Brain microvascular endothelial cell (primary cell): ENCODE data around the gene CISD3.

ENCODE experiments used
- DNase-seq: peaks from one replicate; pipeline ENCODE4 v3.0.0-alpha.2; 2020
- H3K27ac ChIP-seq: fragments of 250-450 bp; sonication (Bioruptor Pico); 2 replicates; pipeline ENCODE4 v1.5.1; 2020; ENCODE audit warnings: mild to moderate bottlenecking, moderate library complexity
- H3K27me3 ChIP-seq: fragments of 250-450 bp; sonication (Bioruptor Pico); replicated peaks from 2 replicates; pipeline ENCODE4 v1.5.1; 2020; ENCODE audit warnings: mild to moderate bottlenecking
- H3K36me3 ChIP-seq: fragments of 250-450 bp; sonication (Bioruptor Pico); replicated peaks from 2 replicates; pipeline ENCODE4 v1.5.1; 2020; ENCODE audit warnings: mild to moderate bottlenecking
- H3K4me3 ChIP-seq: 2 replicates; pipeline ENCODE4 v1.5.1; 2011; ENCODE audit warnings: low read depth, mild to moderate bottlenecking, control low read depth, low read length, moderate library complexity
- in situ Hi-C: cut with HindIII; loops from 2 replicates; pipeline ENCODE4 v1.10.0; 2017; ENCODE audit warnings: low sequenced_read_pairs, low pct_ligation_motif_present
- TF ChIP-seq, protein P1 (sequence below): IDR thresholded peaks from 2 replicates; pipeline ENCODE4 v1.5.1; 2011; ENCODE audit warnings: low read depth, mild to moderate bottlenecking, moderate library complexity, low read length, control low read depth, inconsistent platforms; ENCODE audit errors: missing control alignments

Gene CISD3

DNA sequence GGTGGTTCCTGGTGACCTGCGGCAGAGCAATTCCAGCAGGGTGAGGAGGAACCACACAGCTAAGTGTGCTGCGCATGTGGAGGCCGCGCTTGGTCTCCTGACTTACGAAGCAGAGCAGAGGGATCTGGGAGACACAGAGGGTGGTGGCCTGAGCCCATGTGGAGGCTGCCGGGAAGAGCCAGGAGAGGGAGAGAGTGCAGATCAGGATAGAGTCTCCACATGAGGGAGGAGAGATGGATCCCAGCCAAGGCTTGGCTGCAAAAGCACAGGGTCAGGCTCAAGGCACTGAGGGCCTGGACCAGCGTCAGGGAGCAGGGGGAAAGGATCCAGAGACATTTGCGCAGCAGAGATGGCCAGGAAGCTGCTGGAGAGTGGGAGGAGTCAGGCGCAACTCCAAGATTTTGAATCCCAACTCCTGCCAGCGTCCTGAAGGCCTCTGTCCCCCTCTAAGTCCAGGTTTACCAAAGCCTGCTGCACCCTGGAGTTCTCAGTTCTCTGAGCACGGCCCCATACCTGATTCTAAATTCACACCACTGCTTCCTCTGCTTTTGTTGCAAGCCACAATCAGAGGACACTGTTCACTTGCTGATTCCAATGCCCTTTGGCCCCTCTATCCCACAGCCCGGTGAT lies 36.3 kb upstream of the CISD3 start:
- DNase-seq = no peak
- in situ Hi-C loops = no loop called here
- H3K4me3 ChIP-seq = no peak overlapping the region
- TF ChIP-seq, protein P1, sequence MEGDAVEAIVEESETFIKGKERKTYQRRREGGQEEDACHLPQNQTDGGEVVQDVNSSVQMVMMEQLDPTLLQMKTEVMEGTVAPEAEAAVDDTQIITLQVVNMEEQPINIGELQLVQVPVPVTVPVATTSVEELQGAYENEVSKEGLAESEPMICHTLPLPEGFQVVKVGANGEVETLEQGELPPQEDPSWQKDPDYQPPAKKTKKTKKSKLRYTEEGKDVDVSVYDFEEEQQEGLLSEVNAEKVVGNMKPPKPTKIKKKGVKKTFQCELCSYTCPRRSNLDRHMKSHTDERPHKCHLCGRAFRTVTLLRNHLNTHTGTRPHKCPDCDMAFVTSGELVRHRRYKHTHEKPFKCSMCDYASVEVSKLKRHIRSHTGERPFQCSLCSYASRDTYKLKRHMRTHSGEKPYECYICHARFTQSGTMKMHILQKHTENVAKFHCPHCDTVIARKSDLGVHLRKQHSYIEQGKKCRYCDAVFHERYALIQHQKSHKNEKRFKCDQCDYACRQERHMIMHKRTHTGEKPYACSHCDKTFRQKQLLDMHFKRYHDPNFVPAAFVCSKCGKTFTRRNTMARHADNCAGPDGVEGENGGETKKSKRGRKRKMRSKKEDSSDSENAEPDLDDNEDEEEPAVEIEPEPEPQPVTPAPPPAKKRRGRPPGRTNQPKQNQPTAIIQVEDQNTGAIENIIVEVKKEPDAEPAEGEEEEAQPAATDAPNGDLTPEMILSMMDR = no peak
- H3K36me3 ChIP-seq = no peaks in the 10 kb centered on the region
- H3K27ac ChIP-seq = no peak overlapping the region
- no peaks in the 10 kb centered on the region for H3K27me3 ChIP-seq

DNA sequence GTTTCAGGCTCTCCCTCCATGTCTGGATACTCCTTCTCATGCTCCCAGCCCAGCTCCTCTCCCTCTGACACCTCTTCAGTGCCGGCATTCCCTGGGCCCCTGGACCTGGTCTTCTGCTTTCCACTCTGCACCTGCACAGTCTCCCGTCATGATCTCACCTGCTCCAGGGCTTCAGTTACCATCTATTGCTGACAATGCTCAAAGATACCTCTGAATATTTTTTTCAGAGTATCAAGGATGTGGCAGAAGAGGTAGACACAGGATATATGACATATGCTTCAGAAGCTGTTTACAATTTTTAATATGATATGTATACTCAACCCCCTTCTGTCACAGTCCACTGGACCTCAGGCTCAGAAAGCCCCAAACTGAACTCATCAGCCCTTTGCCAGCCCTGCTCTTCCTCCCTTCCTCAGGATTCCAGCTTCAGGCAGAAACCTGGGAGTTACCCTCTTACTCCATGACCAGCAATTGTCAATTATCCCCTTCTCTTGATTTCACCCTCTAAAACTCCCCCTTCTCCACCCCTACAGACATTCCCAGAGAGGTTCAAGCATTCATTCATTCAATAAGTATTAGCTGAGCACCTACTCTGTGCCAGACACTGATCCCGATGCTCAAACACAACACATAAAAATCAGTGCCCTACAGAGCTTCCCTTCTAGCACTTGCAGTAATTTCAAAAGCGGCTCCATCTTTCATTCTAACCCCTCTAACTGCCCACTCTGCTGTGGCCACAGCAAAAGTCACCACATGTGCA lies 32.9 kb upstream of the CISD3 start:
- H3K27ac ChIP-seq = no peak overlapping the region
- DNase-seq = no peak
- no peak overlapping the region for H3K4me3 ChIP-seq
- in situ Hi-C loops = no loop called here
- TF ChIP-seq, protein P1 = no peak
- no peaks in the 10 kb centered on the region for H3K27me3 ChIP-seq
- H3K36me3 ChIP-seq = no peaks in the 10 kb centered on the region

DNA sequence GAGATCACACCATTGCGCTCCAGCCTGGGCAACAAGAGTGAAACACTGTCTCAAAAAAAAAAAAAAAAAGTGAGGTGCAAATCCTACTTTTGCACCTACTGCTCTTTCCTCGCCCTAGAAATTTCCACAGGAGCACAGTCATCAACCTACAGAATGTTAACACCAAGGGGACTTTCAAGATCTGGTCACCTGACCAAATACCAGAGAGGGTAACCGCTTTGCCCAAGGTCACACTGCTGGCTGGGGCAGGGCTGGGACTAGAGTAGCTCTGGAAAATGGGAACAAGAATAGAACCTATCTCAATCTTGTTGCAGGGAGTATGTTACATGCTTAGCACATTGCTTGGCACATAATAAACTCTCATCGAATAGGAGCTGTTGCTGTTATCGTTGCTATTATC lies 31.4 kb upstream of the CISD3 start:
- in situ Hi-C loops = no loop called here

DNA sequence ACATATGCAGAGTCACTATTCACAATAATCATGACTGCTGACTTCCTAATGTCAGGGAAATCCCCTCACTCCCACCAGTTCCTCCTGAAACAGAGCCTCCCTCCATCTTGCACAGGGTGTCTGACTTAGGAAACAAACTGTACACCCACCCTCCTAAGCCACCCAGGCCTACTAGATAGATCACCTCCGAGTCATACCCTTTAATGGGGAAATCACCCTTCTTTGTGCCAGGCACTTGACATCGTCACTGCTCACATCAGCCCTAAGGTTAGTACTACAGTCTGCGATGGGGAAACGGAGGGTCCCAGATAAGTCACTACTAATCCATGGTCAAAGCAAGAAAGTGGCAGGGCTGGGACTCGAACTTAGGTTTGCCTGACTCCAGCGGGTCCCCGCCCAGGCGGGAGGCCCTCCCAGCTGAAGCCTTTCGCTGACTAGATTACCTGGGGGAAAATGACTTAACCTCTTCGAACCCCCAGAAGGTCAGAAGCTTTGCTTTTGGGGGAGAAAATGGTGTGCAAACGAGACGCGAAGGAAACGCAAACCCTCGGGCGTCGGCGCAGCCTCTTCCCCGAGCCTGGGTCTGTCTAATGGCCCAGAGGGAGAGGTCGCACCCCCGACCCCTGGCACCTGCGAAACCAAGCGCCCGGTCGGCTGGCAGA lies 28.5 kb upstream of the CISD3 start:
- in situ Hi-C loops = no loop called here
- DNase-seq = no peak
- no peak overlapping the region for H3K27ac ChIP-seq
- H3K36me3 ChIP-seq = no peaks in the 10 kb centered on the region
- TF ChIP-seq, protein P1 = no peak
- H3K4me3 ChIP-seq = peak overlapping the region; percentile 65
- no peaks in the 10 kb centered on the region for H3K27me3 ChIP-seq

More for the DNA sequence above, 31.4 kb upstream of the CISD3 start:
- Histone ChIP-seq H3K27me3 (no peaks in the 10 kb centered on the region), H3K4me3 (no peak overlapping the region), H3K27ac (no peak overlapping the region), H3K36me3 (no peaks in the 10 kb centered on the region)
- no peak for DNase-seq
- TF ChIP-seq, protein P1 = no peak

DNA sequence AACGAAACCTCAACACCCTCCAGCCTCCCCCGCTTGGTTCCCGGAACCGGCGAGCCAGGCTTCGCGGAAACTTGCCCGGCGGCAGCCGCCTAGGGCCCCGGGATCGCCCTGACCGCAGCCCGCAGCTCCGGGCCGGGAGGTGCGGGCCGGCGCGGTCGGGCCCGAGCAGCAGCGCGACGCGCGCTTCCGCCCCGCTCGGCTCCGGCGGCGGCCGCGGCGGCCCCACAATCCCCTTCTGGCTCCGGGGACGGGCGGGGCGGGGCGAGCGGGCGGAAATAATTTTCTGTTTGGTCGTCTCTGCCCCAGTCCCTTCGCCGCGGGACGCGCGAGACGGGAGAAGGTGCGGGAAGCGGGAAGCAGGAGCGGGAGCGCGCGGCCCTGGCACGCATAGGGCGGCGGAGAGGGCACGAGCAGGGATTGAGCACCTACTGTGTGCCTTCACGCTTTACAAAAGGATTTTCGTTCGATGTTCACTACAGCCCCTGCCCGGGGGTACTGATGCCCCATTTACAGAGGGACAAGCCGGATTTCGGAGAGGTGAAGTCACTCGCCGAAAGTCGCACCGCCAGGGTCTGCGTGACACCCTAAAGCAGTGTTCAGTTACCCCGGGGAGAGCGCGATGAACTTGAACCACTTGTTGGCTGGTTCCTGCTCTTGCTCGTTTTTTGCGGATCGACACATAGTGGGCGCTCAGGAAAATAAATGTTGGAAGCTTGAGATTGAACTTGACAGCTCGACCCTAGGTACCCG lies 27.8 kb upstream of the CISD3 start:
- in situ Hi-C loops = no loop called here
- TF ChIP-seq, protein P1 = no peak
- Histone ChIP-seq H3K27ac (no peak overlapping the region), H3K27me3 (no peaks in the 10 kb centered on the region), H3K36me3 (no peaks in the 10 kb centered on the region), H3K4me3 (peak overlapping the region; percentile 65)
- peak; percentile 63 for DNase-seq
